ENCODE data around the gene SBF2.

The SBF2 gene

DNA sequence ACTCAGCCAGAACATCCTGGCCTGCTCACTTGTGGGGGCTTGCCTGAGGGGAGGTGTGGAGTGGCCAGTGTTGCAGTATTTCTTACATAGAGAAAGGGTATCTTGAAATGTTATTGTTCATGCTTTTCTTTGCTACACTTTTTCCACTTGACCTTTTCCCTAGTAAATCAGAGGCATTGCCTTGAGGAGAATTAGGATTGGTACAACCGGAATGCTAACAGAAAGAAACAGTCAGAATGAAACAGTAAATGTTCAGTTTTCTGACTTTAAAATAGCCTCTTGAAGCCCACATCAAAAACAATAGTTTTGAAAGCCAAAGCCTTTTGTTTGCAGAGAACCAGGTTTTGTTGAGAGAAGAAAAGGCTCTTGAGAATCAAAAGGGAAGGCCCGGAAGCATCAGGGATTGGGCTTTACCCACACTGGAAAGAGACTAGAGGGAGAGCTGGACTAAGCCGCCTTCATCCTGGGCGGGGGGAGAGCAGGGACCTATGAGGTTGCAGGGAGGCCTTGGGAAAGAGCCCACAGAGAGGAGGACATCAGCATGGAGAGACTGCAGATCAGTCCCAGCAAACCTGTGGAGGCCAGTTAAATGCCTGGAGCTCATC is 23.2 kb upstream of the SBF2 start:
- no peak for DNase-seq

DNA sequence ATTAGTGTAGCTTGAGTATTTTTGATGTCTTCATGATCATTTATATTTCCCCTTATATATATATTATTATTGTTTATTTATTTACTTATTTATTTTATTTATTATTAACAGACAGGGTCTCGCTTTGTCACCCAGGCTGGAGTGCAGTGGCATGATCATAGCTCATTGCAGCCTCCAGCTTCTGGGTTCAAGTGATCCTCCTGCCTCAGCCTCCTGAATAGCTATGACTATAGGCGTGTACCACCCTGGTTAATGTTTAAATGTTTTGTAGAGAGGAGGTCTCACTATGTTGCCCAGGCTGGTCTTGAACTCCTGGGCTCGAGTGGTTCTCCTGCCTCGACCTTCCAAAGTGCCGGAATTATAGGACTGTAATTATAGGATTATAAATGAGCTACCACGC is 21.1 kb upstream of the SBF2 start:
- no peak for DNase-seq

DNA sequence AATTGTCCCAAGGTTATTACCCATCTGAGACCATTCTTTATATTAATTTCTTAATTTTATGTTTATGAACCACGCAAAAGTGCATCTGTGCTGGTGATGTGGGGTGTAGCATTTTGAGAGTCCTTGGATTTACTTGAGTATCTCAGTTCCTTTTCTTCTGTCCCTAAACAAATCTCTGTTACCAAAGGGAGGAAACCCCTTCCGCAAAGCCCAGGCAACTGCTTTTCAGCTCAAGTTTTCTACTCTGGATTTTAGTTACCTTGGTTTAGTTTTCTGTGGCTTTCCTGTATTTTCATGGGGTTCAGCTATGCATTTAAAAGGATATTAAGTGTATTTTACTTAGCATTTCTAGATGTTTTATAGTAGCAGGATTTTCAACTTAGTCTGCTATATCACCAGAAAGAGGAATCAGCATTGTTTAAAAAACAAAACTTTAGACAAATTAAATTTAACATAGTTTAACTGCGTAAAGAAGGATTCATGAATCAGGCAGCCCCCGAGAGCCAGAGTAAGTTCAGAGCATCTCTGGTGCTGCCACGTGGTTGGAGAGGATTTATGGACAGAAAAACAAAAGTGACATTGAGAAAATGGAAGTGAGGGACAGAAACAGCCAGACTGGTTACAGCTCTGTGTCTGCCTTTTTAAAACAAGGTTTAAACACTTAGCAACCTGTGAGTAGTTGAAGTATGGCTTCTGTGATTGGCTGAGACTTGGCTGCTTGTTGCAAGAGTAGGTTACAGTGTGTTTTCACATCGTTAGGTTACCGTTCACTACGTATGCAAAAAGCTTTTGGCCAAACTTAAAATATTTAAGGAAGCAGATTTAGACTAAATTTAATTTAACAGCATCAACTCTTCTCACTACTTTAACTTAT is 20.4 kb upstream of the SBF2 start:
- DNase-seq = no peak

DNA sequence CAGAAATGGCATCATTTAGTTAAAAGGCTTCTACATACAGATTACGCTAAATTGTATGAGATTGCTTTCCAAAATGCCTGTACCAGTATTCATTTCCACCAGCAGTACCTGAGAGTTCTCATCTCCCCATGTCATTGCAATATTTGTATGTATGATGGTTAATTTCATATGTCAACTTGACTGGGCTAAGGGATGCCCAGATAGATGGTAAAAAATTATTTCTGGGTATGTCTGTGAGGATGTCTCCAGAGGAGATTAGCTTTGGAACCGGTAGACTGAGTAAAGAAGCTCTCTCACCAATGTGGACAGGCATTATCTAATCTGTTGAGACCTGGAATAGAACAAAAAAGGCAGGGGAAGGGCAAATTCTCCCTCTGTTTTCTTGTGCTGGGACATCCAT is 17.8 kb upstream of the SBF2 start:
- no peak for DNase-seq

DNA sequence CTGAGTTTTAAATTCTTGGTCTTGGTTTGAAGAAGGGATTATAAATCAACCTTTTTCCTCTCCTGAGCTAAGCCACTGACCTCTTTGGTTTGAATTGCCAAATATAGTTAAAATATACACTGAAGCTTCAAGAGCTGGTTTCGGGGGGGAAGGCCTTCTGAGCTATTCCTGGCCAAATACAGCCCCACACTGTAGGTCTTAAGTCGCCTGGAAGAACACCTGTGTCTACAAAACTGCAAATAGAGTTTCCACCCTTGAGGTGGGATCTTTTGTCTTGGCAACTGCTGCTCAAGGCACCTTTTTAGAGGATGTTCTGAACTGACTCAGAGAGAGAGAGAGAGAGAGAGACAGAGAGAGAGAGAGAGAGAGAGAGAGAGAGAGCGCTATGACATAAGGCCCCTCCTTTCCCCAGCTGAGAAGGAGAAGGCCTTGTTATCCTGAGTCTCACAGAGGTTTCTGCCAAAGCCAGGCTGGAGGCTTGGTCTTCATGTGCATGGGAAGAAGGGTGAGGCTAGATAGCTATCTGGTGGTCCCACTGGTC is 16.4 kb upstream of the SBF2 start:
- DNase-seq = no peak

DNA sequence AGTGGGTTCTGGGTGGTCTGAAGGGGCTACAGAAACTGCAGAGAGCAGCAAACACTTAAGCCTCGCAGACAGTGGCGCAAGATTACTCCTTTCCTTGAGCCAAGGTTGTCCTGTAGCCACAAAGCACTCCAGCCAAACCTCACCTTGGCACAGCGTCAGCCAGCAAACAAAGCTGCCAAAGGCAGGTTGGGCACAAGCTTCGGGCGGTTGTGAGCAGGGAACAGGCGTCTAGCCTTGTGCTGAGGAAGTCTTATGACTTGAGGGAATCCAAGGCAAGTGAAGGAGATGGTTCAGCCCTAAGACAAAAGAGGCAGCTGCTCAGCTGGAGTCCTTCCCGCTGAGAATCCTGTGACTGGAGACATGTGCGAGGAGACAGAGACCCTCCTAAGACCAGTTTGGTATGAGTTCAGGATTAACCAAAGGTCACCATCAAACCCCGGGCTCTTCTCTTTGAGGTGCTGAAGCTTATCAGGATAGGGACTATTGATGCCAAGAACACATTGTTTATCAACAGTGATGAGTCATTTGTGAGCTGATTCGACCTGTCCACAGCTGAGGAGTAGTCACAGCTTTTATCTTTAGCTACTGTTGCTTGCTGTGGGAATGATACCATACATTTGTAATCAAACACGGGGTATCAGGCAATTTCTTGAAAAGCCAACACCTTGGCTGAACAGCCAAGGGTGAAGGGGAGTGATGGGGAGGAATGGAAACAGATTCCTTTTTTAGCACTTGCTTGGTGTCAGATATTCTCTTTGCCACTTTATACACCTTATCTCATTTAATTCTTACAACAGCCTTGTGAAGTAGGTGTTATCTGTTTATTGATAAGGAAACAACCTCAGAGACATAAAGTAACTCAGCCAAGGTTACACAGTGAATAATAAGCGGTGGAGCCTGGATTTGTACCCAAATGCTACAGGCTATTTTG is 15.4 kb upstream of the SBF2 start:
- DNase-seq = no peak

DNA sequence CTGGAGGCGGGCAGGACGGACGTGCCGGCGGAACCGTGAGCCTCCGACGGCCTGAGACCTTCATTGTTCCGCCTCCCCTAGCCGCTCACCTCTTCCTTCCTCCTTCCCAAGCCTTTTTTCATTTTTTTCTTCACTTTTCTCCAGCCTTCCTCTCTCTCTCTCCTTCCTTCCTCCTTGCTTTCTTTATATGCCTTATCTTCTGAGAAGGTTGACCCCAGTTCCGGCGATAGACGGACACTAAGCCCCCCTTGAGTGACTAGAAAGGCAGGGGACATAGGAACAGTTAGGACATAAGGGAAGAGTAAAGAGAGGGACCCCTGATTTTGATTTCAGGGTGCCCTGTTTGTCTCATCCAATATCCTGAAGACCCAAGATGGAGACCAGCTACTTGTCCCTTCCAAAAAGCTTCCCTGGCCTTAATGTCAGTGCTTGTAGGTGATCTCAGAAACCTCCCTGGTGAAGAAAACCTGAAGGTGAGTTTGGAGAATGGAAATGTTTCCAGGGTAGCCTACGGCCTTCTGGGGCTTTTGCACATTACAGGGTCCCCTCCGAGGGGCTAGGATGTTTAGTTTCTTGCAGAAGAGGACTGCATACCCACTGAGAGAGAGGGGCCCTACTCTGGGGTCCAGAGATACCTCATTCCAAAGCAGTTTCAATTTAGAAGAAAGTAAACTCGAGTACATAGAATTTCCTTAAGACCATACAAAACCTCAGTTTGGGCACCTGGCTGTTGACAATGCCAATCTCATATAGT is 14.4 kb upstream of the SBF2 start:
- DNase-seq = no peak

DNA sequence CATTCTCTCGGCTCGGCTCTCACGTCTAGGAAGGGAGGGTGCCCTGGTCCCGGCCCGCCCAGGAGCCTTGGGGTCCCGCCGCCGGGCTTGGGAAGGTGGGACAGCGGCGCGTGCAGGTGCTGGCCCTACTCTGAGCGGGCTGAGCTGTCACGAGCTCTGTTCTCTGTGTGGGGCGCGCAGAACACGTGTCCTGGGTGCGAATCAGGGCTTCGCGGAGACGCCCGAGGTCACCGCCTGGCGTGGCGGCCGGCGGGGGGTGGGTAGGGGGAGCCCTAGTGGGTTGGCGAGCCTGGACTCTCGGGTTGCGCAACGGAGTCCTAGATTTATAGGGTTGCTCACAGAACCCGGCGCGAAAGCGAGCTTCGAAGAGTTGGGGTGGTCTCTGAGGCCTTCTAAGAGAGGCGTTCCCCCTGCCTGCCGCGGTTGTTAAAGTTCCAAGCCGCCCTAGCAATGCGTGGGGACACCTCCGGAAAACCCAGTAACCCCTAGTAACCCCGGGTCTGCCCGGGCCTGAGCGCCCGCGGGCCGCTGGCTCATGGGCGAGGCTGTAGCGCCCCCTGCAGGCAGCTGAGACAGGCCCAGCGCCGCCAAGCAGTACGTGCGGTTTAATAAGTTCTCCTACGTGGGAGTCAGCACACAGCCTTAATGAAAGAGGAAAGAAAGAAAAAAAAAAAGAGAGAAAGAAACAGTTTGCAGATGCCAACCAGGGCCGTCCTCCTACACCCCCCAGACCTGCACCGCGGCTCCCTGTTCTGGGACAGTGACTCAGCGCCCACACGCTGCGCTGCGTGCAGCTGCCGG is 13.6 kb upstream of the SBF2 start:
- no peak for DNase-seq

DNA sequence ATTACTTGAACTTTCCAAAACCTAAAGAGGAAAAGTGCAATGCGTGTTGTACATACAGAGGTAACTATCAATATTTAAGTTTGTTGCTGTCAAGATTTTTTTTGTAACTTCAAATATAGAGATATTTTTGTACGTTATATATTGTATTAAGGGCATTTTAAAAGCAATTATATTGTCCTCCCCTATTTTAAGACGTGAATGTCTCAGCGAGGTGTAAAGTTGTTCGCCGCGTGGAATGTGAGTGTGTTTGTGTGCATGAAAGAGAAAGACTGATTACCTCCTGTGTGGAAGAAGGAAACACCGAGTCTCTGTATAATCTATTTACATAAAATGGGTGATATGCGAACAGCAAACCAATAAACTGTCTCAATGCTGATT is 13.0 kb upstream of the SBF2 start:
- no peak for DNase-seq

DNA sequence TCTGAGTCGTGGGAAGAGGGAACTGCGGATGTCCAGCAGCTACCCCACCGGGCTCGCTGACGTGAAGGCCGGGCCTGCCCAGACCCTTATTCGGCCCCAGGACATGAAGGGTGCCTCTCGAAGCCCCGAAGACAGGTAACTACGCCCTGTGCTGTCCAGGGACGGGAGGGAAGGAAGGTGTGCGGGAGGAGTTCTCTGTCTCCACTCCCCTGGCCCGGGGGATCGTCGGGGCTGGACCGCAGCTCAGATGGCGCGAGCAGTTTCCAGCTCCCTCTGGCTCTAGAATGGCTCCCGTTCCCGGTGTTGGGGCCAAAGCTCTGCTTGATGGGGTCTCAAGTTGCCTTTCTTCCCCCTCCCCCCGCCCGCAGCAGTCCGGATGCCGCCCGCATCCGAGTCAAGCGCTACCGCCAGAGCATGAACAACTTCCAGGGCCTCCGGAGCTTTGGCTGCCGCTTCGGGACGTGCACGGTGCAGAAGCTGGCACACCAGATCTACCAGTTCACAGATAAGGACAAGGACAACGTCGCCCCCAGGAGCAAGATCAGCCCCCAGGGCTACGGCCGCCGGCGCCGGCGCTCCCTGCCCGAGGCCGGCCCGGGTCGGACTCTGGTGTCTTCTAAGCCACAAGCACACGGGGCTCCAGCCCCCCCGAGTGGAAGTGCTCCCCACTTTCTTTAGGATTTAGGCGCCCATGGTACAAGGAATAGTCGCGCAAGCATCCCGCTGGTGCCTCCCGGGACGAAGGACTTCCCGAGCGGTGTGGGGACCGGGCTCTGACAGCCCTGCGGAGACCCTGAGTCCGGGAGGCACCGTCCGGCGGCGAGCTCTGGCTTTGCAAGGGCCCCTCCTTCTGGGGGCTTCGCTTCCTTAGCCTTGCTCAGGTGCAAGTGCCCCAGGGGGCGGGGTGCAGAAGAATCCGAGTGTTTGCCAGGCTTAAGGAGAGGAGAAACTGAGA is 12.2 kb upstream of the SBF2 start:
- DNase-seq = no peak

DNA sequence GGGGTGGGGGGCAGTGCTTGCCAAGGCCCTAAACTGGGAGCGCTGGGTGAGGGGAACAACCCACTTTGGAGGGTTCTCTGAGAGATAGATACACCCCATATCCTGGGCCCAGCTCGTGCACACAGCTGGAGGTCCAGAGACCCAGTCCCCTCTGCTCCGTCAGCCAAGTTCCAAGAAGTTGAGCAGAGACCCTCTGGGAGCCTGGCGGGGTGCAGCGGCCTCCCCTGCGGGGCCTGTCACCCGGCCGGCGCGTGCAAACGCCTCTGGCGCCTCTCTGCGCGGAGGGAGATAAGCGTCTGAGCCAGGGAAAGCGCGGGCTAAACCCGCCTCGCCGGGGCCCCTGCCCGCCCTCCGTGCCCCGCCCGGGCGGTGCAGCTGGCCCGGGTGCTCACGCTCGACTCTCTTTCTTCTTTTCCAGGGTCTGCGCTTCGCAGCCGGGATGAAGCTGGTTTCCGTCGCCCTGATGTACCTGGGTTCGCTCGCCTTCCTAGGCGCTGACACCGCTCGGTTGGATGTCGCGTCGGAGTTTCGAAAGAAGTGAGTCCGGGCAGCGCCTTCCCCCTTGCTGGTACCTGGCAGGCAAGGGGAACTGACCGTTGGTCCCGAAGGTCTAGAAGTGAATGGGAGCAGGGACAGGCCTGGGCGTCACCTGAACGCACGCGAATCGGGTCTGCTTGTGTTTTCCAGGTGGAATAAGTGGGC is 11.4 kb upstream of the SBF2 start:
- no peak for DNase-seq

DNA sequence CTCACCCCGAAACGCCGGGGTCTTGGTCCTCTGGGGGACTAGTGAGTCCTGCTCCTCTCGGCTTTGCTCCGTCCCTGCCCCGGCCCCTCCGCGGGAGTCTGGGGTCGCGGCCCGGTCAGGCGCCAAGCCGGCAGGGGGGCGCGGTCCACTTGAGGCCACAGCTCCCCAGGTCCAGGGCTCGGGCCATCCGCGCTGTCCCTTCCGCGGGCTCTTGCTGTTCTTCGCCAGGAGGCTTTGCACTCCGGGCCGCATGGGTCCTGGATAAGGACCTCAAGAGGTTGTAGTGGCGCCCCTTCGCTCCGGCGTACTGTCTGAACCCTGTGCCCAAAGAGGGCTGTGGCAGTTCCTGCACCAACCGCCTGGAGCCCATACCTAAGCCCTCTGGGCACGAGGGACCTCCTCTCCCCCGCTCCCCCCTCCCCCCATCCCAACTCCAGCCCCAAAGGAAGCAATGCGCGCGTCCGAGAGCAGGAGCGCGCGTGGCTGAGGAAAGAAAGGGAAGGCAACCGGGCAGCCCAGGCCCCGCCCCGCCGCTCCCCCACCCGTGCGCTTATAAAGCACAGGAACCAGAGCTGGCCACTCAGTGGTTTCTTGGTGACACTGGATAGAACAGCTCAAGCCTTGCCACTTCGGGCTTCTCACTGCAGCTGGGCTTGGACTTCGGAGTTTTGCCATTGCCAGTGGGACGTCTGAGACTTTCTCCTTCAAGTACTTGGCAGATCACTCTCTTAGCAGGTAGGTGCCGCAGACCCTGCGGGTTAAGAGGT is 10.7 kb upstream of the SBF2 start, which contains the start of gene ADM:
Gene ADM (plus strand): TSS at position 579 of the 767 bp plus-strand sequence. CDS start 628 bp downstream, outside the sequence.
- no peak for DNase-seq

DNA sequence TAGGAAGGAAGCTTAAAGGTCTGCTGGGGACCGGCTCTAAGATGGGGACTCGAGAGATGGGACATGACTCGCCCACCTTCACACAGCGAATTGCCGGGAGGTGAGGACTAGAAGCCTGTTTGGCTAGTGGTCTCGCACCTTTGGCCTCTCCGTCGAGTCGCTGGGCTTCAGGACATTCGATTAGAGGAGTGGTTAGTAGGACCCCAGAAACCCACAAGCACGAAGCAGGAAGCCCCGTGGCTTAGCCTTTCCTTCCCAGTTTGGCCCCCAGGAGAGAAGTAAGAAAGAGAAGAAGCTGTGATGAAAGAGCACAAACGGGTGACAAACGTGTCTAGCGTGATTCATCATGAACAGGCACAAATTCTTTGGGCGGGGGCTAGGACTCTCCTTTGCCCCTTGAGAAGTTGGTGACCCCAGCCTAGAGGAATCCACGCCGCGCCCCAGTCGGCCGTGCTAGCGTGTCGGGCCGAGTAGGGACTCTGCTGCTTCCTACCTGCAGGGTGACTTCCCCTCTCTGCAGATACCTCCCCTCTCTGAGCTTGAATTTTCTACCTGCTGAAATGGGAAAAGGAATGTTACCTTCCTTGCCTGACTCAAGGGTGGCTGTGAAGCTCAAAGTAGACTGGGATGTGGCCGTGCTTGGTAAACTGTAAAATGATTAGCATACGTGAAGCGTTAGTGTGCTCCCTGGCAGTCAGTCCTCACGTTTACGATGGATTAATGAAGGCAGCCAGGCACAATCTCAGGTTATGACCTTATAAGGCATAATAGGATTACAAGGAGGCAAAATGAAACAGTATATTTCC is 9.7 kb upstream of the SBF2 start:
- no peak for DNase-seq

DNA sequence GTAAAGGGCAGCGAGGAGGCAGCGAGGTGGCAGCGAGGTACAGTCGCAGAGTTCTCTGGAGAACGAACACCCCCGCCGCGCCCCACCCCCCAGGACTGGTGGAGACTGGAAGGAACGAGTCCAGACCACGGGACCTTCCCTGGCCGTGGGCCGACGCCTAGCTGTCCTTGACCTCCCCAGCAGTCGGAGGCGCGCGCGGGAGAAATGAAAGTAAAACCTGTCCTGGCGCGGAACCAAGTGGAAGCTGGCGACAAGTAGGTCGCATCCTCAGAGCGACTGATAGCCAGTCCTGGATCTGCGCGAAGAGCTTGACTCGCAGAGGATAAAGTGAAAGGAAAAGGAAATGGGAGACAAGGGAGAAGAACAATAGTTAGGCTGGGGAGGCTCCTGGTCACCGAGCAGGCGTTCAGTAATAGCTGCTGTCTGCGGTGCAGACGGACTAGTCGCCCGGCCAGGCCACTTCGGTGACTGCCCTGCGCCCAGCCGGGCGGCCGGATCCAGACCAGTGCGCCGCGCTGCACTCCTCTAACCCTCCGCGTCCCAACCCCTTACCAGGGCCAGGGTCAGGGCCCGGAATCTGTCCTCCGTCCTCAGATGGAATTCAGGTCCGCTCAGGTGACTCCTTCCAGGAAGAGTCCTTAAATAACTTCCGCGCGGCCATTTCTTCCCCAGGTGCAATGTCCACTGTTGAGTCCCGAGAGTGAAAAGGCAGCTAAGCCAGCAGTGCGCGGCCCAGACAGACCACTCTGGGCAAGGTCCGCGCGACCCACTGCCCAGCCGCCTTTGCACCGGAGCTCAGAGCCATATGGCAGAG is 8.9 kb upstream of the SBF2 start:
- no peak for DNase-seq

DNA sequence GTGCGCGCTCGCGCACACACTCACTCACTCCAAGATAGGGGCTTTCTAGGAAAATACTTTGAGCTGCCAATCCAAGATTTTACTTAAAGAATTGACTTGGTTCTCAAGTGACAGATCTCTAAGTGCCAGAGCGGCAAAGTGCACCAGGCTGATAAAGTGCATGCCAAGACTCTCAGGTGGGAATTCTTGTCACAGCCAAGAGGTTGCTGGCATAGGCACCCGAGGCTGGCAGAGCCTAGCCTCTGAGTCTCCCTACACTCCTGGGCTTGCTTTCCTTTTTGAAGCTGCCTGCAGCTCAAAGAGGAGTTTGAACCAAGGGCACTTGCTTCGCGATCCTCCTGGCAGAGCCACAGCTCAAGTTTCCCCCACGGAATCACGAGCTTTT is 8.3 kb upstream of the SBF2 start:
- DNase-seq = no peak

DNA sequence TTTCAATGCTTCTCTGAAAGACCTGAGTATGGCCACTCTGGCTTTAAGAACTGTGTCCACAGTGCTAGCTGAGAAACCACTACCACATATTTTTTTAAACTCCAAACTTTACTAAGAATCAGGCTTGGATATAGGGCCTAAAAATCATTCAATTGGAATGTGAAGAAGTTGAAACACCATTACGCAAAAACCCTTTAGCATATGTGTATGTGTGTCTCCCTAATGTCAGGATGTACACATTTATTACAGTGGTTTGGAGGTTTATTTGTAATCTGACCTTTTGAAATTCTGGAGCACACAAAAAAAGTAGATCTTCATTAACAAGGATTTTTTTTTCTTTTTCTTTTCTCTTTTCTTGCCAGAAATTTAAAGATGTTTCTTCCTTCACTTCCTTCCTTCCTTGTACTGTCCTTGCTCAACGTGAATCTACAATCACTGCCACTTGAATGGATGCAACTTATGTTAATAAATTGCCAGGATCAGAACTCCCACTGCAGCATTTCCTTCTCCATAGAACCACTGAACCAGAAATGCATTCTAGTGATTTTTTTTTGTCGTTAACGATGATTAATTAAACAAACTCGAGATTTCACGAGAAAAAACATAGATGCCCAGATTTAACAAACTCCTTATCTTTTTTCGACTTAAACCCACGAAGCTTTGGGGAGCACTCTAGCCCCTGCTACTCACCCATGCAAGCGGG is 7.8 kb upstream of the SBF2 start:
- DNase-seq = no peak

Measured in NCI-H1417 treated with DMSO at 0.1 percent for 48 hours (cell line).